Measurements from ENCODE around the gene FAM187B. TPM values are rescaled to one million over a fixed set of nuclear protein-coding genes. Genes with fewer than 3 reads are reported as not detected.
"Not testable (repeated sequence)": the region's sequence is repeated elsewhere in the genome, so short reads cannot be mapped to it uniquely, and the experiment has no call there.

The FAM187B gene
- total and polyA plus RNA-seq, 10 donors: 0.48 to 0.61 (median 0.51) TPM; not detected in 7

DNA sequence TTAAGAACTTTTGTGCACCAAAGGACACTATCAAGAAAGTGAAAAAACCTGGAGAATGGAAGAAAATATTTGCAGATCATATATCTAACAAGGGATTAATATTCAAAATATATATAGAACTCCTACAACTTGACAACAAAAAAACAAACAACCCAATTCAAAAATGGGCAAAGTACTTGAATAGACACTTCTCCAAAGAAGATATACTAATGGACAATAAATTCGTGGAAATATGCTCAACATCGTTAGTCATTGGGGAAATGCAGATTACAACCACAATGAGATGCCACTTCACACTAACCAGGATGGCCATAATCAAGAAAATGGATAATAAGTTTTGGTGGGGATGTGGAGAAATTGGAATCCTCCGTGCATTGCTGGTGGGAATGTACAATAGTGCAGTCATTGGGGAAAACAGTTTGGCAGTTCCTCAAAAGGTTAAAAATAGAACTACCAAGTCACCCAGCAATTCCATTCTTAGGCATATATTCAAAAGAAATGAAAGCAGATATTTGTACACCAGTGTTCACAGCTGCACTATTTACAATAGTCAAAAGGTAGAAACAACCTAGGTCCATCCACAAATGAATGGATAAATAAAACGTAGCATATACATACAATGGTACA lies 18.0 kb upstream of the FAM187B start:
- 59 to 69% (median 64%) methylated on average over 4 of the region's 4 CpGs for WGBS, 5 donors
- H3K27ac ChIP-seq: no peak overlapping the region
- H3K4me1 ChIP-seq: peaks cover 13 to 49% (median 34%) of the 10 kb centered on the region in 6 donors
- peaks cover 0 to 13% (median 0%) of the 10 kb centered on the region in 6 donors for H3K36me3 ChIP-seq
- H3K9me3 ChIP-seq: peaks cover under 1 to 19% (median 5%) of the 10 kb centered on the region in 8 donors
- no peak overlapping the region for H3K4me3 ChIP-seq
- H3K27me3 ChIP-seq (replicated peaks in 1 of 7): peaks cover 0 to 43% (median 11%) of the 10 kb centered on the region in 7 donors
- DNase-seq: no peak
- intact Hi-C loops (cut with DNase I; ENCODE audit: low total_unique reads): no loop called here
- TF ChIP-seq, protein P1, sequence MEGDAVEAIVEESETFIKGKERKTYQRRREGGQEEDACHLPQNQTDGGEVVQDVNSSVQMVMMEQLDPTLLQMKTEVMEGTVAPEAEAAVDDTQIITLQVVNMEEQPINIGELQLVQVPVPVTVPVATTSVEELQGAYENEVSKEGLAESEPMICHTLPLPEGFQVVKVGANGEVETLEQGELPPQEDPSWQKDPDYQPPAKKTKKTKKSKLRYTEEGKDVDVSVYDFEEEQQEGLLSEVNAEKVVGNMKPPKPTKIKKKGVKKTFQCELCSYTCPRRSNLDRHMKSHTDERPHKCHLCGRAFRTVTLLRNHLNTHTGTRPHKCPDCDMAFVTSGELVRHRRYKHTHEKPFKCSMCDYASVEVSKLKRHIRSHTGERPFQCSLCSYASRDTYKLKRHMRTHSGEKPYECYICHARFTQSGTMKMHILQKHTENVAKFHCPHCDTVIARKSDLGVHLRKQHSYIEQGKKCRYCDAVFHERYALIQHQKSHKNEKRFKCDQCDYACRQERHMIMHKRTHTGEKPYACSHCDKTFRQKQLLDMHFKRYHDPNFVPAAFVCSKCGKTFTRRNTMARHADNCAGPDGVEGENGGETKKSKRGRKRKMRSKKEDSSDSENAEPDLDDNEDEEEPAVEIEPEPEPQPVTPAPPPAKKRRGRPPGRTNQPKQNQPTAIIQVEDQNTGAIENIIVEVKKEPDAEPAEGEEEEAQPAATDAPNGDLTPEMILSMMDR (IDR thresholded peaks at IDR 0.05 in 8 of 11, conservative IDR thresholded peaks at IDR 0.05 in 3 of 11): no peak
- TF ChIP-seq POLR2A (IDR thresholded peaks at IDR 0.05) (no peak), POLR2AphosphoS5 (IDR thresholded peaks at IDR 0.05) (no peak)

DNA sequence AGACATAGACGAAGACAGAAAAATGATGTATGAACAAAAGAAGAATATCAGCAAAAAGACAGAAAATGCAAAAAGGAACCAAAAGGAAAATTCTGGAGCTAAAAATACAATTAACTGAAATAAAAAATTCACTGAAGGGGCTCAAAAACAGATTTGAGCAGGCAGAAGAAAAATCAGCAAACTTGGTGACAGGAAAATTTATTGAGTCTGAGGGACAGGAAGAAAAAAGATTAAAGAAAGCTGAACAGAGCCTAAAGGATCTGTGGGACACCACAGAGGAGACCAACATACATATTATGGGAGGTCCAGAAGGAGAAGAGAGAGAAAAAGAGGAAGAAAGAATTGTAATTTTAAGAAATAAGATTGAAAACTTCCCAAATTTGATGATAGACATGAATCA lies 12.9 kb upstream of the FAM187B start:
- whole genome bisulfite sequencing, 5 donors: 91 to 98% (median 96%) methylated on average over 1 of the region's 1 CpG
- Histone ChIP-seq H3K9me3 (peaks cover 3 to 29% (median 13%) of the 10 kb centered on the region in 8 donors), H3K4me1 (peaks cover 0 to 22% (median 9%) of the 10 kb centered on the region in 6 donors), H3K27ac (no peak overlapping the region), H3K4me3 (no peak overlapping the region), H3K36me3 (no peaks in the 10 kb centered on the region), H3K27me3 (replicated peaks in 1 of 7) (peaks cover 0 to 5% (median 0%) of the 10 kb centered on the region in 7 donors)
- no peak for DNase-seq
- intact Hi-C loops (cut with DNase I; ENCODE audit: low total_unique reads): no loop called here
- TF ChIP-seq POLR2AphosphoS5 (IDR thresholded peaks at IDR 0.05): no peak
- no peak for TF ChIP-seq POLR2A (IDR thresholded peaks at IDR 0.05)
- TF ChIP-seq, protein P1 (IDR thresholded peaks at IDR 0.05 in 8 of 11, conservative IDR thresholded peaks at IDR 0.05 in 3 of 11): no peak

DNA sequence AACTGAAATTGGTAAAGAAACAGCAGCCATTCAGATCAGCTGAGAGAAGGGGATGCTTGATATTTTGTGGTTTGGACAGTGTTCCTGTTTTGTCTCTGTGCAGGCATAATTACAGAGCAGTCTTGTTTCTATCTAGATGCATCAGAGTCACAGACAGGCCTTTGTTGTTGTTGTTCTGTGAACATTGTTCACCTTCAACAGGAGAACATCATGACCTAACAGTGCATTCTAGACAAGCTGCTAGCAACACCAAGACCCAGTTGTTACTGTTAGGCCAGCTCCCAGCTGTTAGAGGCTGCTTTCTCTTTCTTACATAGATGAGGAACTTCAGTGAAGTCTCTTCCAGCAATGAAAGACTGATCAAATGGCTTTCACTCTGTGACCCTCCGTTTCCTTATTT lies 11.8 kb upstream of the FAM187B start:
- peak in 1 of 3 donors; percentile 81 for TF ChIP-seq POLR2AphosphoS5 (IDR thresholded peaks at IDR 0.05)
- TF ChIP-seq, protein P1 (IDR thresholded peaks at IDR 0.05 in 8 of 11, conservative IDR thresholded peaks at IDR 0.05 in 3 of 11): no peak
- TF ChIP-seq POLR2A (IDR thresholded peaks at IDR 0.05): no peak
- H3K4me1 ChIP-seq: peaks cover 0 to 22% (median 9%) of the 10 kb centered on the region in 6 donors
- H3K27me3 ChIP-seq (replicated peaks in 1 of 7): no peaks in the 10 kb centered on the region
- no peak for DNase-seq
- peaks cover 3 to 29% (median 13%) of the 10 kb centered on the region in 8 donors for H3K9me3 ChIP-seq
- H3K4me3 ChIP-seq: no peak overlapping the region
- intact Hi-C loops (cut with DNase I; ENCODE audit: low total_unique reads): no loop called here
- H3K27ac ChIP-seq: peak overlapping the region; percentile 39 to 85 (median 64)
- no peaks in the 10 kb centered on the region for H3K36me3 ChIP-seq
- WGBS, 5 donors: 32 to 59% (median 47%) methylated on average over 1 of the region's 1 CpG

DNA sequence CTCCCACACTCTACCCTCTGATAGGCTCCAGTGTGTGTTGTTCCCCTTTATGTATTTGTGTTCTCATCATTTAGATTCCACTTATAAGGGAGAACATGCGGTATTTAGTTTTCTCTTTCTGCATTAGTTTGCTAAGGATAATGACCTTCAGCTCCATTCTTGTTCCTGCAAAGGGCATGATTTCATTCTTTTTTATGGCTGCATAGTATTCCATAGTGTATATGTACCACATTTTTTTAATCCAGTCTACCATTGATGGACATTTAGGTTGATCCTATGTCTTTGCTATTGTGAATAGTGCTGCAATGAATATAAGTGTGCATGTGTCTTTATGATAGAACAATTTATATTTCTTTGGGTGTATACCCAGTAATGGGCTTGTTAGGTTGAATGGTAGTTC lies 11.1 kb upstream of the FAM187B start:
- Histone ChIP-seq H3K9me3 (peaks cover 3 to 26% (median 13%) of the 10 kb centered on the region in 8 donors), H3K4me1 (peaks cover 0 to 22% (median 9%) of the 10 kb centered on the region in 6 donors), H3K27ac (peak overlapping the region in 6 of 8 donors; percentile 39 to 85 (median 67))
- H3K27me3 ChIP-seq (replicated peaks in 1 of 7); intact Hi-C loops (cut with DNase I; ENCODE audit: low total_unique reads); H3K4me3 ChIP-seq; H3K36me3 ChIP-seq; DNase-seq: not testable (repeated sequence)
- WGBS, 5 donors: 91 to 95% (median 94%) methylated on average over 1 of the region's 1 CpG

Data from spleen (tissue), 11 donors.